Mucosa of rectum (tissue), 2 donors: ENCODE data around the gene NEURL4.

Experiments used
- H3K27ac ChIP-seq, 2 donors: one replicate each; pipeline ENCODE4 v1.7.0; 2013; ENCODE audit warnings: inconsistent platforms in 2 of 2, low read depth in 2 of 2, low read length in 2 of 2
- H3K27me3 ChIP-seq, 2 donors: one replicate each; pipeline ENCODE4 v1.7.0; 2013; ENCODE audit warnings: low read length in 2 of 2; ENCODE audit not compliant: control insufficient read depth in 2 of 2, insufficient read depth in 2 of 2
- H3K36me3 ChIP-seq, 2 donors: one replicate each; pipeline ENCODE4 v1.7.0; 2013; ENCODE audit warnings: low read length in 2 of 2; ENCODE audit not compliant: control insufficient read depth in 2 of 2, insufficient read depth in 2 of 2
- H3K4me1 ChIP-seq, 2 donors: one replicate each; pipeline ENCODE4 v1.7.0; 2013; ENCODE audit warnings: low read length in 2 of 2, mild to moderate bottlenecking in 1 of 2; ENCODE audit not compliant: control insufficient read depth in 2 of 2, insufficient read depth in 2 of 2
- H3K4me3 ChIP-seq, 2 donors: one replicate each; pipeline ENCODE4 v1.7.0; 2013; ENCODE audit warnings: low read length in 2 of 2
- H3K9ac ChIP-seq, 2 donors: one replicate each; pipeline ENCODE4 v1.7.0; 2013; ENCODE audit warnings: low read length in 2 of 2, low read depth in 1 of 2, mild to moderate bottlenecking in 1 of 2
- H3K9me3 ChIP-seq, 2 donors: one replicate each; pipeline ENCODE4 v1.7.0; 2013; ENCODE audit warnings: low read length in 2 of 2; ENCODE audit not compliant: control insufficient read depth in 2 of 2
- donor health status: healthy.
- donor health status: Normal muscosa, but diverticular disease.

The NEURL4 gene

DNA sequence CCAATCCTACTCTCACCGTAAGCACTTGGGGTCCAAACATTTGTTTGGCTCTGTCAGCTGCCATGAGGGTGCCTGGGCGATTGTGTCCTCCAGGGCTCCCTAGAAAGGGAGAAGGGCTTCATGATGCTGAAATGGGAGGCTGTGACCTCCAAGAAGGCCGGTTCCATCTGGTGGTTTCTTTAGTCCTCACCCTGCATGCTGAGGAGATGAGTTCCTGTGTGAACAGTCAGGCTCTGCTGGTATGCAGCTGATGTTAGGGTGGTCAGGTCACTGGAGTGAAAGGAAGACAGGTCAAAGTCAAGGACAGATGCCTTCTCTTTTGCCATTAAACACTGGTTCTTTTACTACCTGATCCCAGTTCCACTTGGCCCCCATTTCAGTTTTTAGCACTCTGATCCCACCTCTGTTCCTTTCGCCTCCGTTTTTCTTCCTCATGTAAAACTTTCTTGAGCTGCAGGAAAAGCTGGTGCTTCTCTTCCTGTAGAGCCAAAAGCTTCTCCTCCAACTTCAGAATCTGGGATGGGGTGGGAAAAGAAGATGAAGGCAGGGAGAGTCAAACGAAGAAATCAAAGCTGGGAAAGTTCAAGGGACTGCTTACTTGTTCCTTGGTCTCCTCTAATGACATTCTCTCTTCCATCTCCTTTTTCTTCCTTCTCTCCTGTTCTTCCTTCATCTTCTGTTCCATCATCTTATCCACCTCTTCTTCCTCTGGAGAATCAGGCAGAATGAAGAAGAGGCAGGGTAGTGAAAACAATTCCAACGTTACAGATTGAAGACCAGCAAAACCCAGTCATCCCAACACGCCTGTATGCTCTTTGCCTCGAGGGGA, 15.0 kb downstream of the NEURL4 start:
- H3K4me1 ChIP-seq, result peaks cover 26 to 35% of the 10 kb centered on the region in 2 donors

DNA sequence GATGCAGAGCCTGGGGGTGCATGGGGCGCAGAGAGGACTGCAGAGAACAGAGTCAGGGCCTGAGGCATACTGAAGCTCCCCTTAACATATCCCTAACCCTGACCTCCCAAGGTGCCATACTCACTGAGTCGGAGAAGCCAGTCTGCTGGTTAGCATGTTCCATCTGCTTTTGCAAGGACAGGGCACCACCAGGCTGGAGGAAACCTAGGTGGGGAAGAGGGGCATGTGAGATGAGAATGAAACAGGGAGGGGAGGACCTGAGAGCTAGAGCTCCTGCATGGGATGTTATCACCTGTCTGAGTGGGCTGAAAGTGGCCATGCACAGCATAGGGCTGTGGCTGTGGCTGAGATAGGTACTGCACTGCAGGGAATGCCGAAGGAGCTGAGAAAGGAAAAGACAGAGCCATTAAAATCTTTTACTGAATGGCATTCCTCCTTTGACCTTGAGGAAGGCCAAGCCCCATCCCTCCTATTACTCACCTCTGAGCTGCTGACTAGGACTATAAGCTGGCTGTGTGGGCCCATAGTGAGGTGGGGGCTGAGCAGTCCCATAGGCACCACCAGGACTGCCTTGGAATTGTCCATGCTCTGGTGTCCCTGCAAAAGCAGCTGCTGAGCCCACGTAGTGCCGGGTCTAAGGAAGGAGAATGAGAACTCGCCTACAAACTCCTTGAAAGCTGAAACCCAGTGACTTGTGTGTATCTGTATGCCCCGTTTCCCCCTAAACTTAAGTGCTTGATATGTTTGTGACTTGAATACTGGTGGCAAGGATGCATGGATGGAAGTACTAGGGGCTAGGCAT, 15.8 kb downstream of the NEURL4 start:
- no peak overlapping the region for H3K27ac ChIP-seq

More for the DNA sequence above, 15.0 kb downstream of the NEURL4 start:
- no peaks in the 10 kb centered on the region for H3K9me3 ChIP-seq
- peak overlapping the region; percentile 81 to 88 for H3K4me3 ChIP-seq
- peak overlapping the region; percentile 86 to 87 for H3K9ac ChIP-seq
- no peaks in the 10 kb centered on the region for H3K27me3 ChIP-seq
- H3K36me3 ChIP-seq, result peaks cover 49 to 62% of the 10 kb centered on the region in 2 donors
- H3K27ac ChIP-seq, result peak overlapping the region; percentile 87 to 93

DNA sequence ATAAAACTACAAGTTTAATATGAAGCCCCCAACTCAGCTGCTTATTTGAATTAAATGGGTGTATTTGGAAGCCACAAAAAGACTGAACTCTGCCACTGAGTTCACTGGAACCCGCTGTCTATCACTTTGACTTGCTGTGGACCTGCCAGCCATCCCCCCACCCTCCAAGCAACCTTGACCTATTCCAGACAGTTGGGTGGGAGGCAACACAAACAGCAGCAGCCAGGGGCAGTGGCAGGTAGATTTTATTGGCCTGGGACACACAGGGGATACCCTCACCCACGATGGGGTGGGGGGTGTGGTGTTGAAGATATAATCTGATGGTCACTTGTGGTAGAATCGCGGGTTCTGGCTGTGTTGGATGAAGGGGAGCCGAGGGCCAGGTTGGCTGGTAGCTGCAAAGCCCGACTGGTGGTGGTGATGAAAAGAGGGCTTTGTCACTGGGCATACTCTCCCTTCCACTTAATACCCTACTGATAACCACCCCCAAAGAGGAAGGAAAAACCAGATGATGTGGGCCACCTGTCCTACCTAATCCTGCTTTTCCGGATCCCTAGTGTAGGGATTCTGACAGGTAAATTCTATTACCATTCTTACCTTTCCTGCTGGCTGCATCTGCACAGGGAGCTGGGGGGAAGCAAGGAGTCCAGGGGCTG, 16.6 kb downstream of the NEURL4 start:
- no peaks in the 10 kb centered on the region for H3K9me3 ChIP-seq
- H3K27ac ChIP-seq, result no peak overlapping the region
- H3K9ac ChIP-seq, result no peak overlapping the region
- peaks cover 43 to 46% of the 10 kb centered on the region in 2 donors for H3K36me3 ChIP-seq
- no peaks in the 10 kb centered on the region for H3K27me3 ChIP-seq
- peaks cover 33 to 40% of the 10 kb centered on the region in 2 donors for H3K4me1 ChIP-seq
- H3K4me3 ChIP-seq, result no peak overlapping the region

More for the DNA sequence above, 15.8 kb downstream of the NEURL4 start:
- no peaks in the 10 kb centered on the region for H3K27me3 ChIP-seq
- H3K9me3 ChIP-seq, result no peaks in the 10 kb centered on the region
- H3K9ac ChIP-seq, result no peak overlapping the region
- peaks cover 33 to 40% of the 10 kb centered on the region in 2 donors for H3K4me1 ChIP-seq
- peaks cover 43 to 53% of the 10 kb centered on the region in 2 donors for H3K36me3 ChIP-seq
- H3K4me3 ChIP-seq, result no peak overlapping the region

DNA sequence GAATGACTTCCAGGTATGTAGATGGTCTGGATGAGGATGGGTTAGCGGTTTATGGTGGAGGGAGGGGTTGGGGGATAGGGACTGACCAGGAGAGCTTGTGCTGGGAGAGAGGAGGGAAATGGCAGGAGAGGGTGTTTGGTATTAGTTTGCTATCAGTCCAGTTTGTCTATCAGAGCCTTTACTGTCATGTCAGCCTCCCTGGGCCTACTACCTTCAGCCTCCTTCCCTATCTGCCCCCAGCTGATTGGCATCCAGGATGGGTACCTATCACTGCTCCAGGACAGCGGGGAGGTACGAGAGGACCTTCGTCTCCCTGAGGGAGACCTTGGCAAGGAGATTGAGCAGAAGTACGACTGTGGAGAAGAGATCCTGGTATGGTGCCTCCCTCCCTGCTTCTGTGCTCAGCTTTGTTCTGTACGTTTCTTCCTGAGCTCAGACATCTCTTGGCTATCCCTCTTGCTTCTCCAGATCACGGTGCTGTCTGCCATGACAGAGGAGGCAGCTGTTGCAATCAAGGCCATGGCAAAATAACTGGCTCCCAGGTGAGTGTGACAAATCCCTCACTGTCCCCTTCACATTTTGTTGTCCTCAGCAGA, 17.9 kb downstream of the NEURL4 start:
- Histone ChIP-seq H3K4me1 (peaks cover 37 to 41% of the 10 kb centered on the region in 2 donors), H3K4me3 (no peak overlapping the region), H3K27me3 (no peaks in the 10 kb centered on the region), H3K27ac (no peak overlapping the region), H3K36me3 (peaks cover 43 to 44% of the 10 kb centered on the region in 2 donors), H3K9ac (no peak overlapping the region), H3K9me3 (no peaks in the 10 kb centered on the region)

DNA sequence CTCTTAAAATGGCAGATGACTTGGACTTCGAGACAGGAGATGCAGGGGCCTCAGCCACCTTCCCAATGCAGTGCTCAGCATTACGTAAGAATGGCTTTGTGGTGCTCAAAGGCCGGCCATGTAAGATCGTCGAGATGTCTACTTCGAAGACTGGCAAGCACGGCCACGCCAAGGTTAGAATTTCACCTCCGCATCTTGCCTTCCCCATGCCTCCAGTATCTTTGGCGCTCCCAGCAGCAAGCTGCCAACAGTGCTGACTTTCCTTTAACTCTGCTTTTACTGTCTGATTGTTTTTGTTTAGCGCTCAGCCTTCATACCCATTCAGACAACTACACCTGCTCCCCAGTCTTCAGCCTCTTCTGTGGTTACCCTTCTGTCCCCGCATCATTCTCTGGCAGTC, 19.5 kb downstream of the NEURL4 start:
- no peaks in the 10 kb centered on the region for H3K9me3 ChIP-seq
- peaks cover 29 to 35% of the 10 kb centered on the region in 2 donors for H3K4me1 ChIP-seq
- H3K36me3 ChIP-seq, result peaks cover 43% of the 10 kb centered on the region in 2 donors
- no peak overlapping the region for H3K9ac ChIP-seq
- H3K27me3 ChIP-seq, result no peaks in the 10 kb centered on the region
- peak overlapping the region; percentile 97 to 99 for H3K27ac ChIP-seq
- peak overlapping the region; percentile 71 to 74 for H3K4me3 ChIP-seq

DNA sequence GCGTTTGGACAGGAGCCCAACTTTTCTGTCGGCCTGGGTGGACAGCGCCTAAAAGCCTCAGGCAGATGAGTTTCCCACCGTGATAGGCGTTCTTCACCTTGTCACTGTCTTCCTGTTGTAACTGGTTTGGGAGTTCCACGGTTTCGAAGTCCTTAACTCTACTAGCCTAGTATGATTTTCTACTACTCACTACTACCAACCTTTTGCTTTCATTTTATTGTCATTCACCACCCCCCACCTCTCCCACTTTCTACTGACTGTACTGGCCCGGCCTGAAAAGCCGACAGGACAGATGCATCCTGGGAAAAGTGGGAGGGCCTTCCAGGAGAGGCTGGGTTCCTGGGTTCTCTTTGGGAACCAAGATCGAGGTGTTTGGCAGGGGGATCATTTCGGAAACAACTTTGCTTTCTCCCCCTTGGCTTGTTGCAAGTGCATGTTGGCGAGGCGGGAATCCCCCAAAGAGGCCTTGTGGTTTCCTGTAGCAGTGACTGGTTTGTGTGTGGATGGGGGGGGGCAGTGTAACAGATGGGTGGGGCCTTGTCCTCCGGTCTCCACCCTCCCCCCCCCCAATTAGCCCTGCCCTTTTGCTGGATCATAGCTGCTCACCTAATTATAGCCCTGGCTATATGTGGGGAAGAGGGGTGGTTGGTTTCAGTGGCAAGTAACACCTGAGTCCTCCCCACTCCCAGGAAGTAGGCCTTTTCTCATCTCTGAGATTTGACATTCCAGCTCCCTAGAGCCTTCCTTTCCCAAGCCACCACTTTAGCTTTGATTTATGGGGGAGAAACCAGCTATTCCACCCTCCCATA, 20.3 kb downstream of the NEURL4 start:
- peaks cover 26 to 27% of the 10 kb centered on the region in 2 donors for H3K4me1 ChIP-seq
- H3K27me3 ChIP-seq, result no peaks in the 10 kb centered on the region
- H3K36me3 ChIP-seq, result peaks cover 40% of the 10 kb centered on the region in 2 donors
- no peaks in the 10 kb centered on the region for H3K9me3 ChIP-seq
- H3K9ac ChIP-seq, result peak overlapping the region; percentile 93 to 94
- H3K4me3 ChIP-seq, result peak overlapping the region; percentile 71 to 74
- H3K27ac ChIP-seq, result peak overlapping the region; percentile 97 to 99

DNA sequence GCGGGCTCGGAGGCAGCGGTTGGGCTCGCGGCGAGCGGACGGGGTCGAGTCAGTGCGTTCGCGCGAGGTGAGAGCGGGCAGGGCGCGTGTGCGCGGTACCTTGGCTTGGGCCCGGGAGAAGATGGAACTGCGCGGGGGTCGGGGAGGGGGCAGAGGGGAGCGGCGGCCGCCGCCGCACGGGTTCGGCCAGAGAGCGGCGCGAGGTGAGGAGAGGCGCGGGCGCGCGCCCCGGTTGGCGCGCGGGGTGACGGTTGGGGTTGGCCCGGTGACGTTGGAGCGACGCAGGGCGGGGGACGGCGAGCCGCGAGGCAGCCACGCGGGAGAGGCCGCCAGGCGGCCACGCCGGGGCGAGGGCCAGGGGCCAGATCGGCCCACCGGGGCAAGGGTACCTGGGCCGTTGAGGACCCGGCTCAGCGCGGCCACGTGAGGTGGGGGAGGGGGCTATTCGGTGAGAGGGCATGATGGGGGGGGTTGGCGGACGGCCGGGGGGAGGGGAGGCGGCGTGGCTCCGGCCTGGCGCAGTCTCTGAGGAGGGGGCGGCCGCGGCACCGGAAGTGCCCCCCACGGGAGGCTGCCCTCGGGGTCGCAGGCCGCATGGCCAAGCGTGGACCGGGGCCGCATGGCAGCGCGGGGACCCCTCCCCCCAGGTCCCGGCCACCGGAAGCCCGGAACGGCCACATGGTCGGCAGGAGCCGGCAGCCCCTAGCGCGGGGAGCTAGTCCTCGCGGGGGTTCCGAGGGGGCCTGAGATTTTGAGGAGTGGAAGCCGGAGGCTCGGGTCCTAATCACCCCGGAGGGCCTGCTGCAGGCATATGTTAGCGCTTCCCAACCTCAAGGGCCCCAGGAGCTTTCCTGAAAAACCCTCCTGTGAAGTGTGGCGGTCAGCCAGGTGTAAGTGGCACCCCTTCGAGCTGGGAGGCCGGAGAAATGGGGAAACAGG, 21.2 kb downstream of the NEURL4 start:
- H3K27ac ChIP-seq, result peak overlapping the region; percentile 97 to 99
- H3K4me1 ChIP-seq, result peaks cover 20 to 22% of the 10 kb centered on the region in 2 donors
- peak overlapping the region; percentile 71 to 74 for H3K4me3 ChIP-seq
- H3K9me3 ChIP-seq, result no peaks in the 10 kb centered on the region
- H3K36me3 ChIP-seq, result peaks cover 31% of the 10 kb centered on the region in 2 donors
- H3K9ac ChIP-seq, result peak overlapping the region; percentile 93 to 94
- H3K27me3 ChIP-seq, result no peaks in the 10 kb centered on the region

DNA sequence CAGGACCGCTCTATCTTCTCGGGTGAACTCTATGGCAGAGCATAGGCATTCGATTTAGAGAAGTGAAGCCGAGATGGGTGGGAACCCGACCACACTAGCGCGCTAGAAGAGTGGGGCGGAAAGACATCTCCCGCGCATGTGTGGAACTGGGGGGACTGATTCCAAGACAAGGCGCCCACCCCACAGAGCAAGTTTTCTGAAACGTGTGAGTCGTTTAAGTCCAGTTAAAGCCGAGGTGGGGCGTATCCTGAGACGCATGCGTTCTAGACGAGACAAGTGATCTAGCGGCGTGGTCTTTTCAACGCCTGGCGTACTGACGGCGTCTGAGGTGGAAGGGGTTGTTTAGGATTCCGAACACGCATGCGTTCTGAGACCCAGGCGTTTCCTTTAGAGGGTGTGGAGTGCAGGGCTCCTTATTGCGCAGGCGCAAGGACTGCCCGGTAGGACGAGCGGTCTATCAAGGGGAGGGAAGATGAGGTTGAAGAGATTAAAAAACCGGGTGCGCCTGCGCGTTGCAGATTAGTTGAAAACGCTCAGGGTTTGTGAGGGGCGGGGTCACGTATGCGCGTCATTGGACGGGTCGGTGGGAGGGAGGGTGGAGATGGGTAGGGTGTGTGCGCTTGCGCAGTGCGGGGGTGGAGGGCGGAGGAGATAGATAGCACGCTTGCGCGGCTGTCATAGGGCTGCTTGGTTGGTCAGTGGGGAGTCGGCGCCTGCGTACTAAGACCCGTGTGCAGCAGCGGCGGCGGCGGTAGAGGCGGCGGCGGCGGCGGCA, 22.0 kb downstream of the NEURL4 start, which contains the start of gene EIF5A:
Gene EIF5A (plus strand): TSS at position 718 of the 775 bp plus-strand sequence. CDS start 2,008 bp downstream, outside the sequence.
- Histone ChIP-seq H3K27me3 (no peaks in the 10 kb centered on the region), H3K9me3 (no peaks in the 10 kb centered on the region), H3K36me3 (peaks cover 23 to 24% of the 10 kb centered on the region in 2 donors), H3K27ac (peak within 1 kb of the TSS; percentile 97 to 99), H3K4me3 (peak within 1 kb of the TSS; percentile 71 to 84), H3K9ac (peak within 1 kb of the TSS; percentile 94), H3K4me1 (peaks cover 18 to 22% of the 10 kb centered on the region in 2 donors)
